Sigmoid colon (tissue), 4 donors: ENCODE results near the gene DCP1A.

Experiments
- CTCF ChIP-seq, 4 experiments: fragments of 450-650 bp in 3 of 4; fragments of 200-600 bp in 1 of 4; IDR thresholded peaks; one replicate each; pipeline ENCODE4 v1.5.1; 2016 to 2019; ENCODE audit warnings: antibody characterized with exemption in 4 of 4, mild to moderate bottlenecking in 3 of 4, moderate library complexity in 2 of 4
- EP300 ChIP-seq, 4 donors: sonication (generic); formaldehyde crosslinking; IDR thresholded peaks; one replicate each; pipeline ENCODE4 v1.6.1; 2017; ENCODE audit warnings: antibody characterized with exemption in 4 of 4
- POLR2A ChIP-seq, 2 donors: fragments of 450-650 bp; IDR thresholded peaks; one replicate each; pipeline ENCODE4 v1.6.1; 2016; ENCODE audit warnings: antibody characterized with exemption in 2 of 2, mild to moderate bottlenecking in 2 of 2, moderate library complexity in 2 of 2
- POLR2AphosphoS5 ChIP-seq, 4 donors: sonication (generic); formaldehyde crosslinking; IDR thresholded peaks; one replicate each; pipeline ENCODE4 v1.6.1; 2017; ENCODE audit warnings: antibody characterized with exemption in 4 of 4

- TF ChIP-seq CTCF (IDR thresholded peaks at IDR 0.05): no peak
- TF ChIP-seq POLR2AphosphoS5 (IDR thresholded peaks at IDR 0.05): no peak
- no peak for TF ChIP-seq POLR2A (IDR thresholded peaks at IDR 0.05)
- no peak for TF ChIP-seq EP300 (IDR thresholded peaks at IDR 0.05)
Observed at GRCh38 chr3:53382106-53382505, 34.8 kb upstream of the DCP1A start.
